H1 (cell line): Measurements from ENCODE around the gene GNB1L. TPM values are rescaled to one million over a fixed set of nuclear protein-coding genes. Genes with fewer than 3 reads are reported as not detected.

Source experiments
- CTCF ChIP-seq, 3 experiments: IDR thresholded peaks; 1 replicate in 2 of 3; 2 replicates in 1 of 3; pipeline versions ENCODE4 v1.5.1 to v1.6.1; 2011; ENCODE audit warnings: low read length in 3 of 3, mild to moderate bottlenecking in 3 of 3, inconsistent platforms in 2 of 3, low read depth in 1 of 3, moderate library complexity in 1 of 3; ENCODE audit not compliant: insufficient read depth in 1 of 3; ENCODE audit errors: control extremely low read depth in 1 of 3
- POLR2A ChIP-seq, 2 experiments: IDR thresholded peaks; 1 replicate in 1 of 2; 2 replicates in 1 of 2; pipeline ENCODE4 v1.6.1; 2011; ENCODE audit warnings: low read depth in 2 of 2, low read length in 2 of 2, mild to moderate bottlenecking in 2 of 2; ENCODE audit errors: control extremely low read depth in 1 of 2
- USF2 ChIP-seq: IDR thresholded peaks from 2 replicates; pipeline ENCODE4 v1.6.1; 2011; ENCODE audit warnings: low read length, improper control_type of control experiment
- polyA plus RNA-seq, 7 experiments: library from polyadenylated mRNA; depleted of rRNA in 3 of 7; stranded (reverse) in 5 of 7; unstranded in 2 of 7; fragments of >200 nt in 5 of 7; fragments of 200-250 nt in 2 of 7; gene quantifications; 1 replicate in 5 of 7; 2 replicates in 1 of 7; 4 replicates in 1 of 7; pipeline versions ENCODE4 v1.2.1 to v1.2.3, GENCODE V29; 2011 to 2013; ENCODE audit warnings: missing spikeins in 2 of 7, mixed read lengths in 2 of 7
- total RNA-seq: library from RNA; stranded (reverse); fragmentation: NEBNext Ultra II Directional; extraction: Animal tissue kit (Norgen Biotek cat#: 25700); gene quantifications from 2 replicates; pipeline ENCODE4 v1.2.1, GENCODE V29; 2021
- TF ChIP-seq, protein P1 (sequence below): IDR thresholded peaks from 2 replicates; pipeline ENCODE4 v1.6.1; 2012; ENCODE audit warnings: inconsistent platforms

GNB1L gene
- total and polyA plus RNA-seq, 2 of the 8 experiments (the other 6 are each of a cell fraction or from before 2014, with no cell fraction given): 14.0 to 15.6 TPM

DNA sequence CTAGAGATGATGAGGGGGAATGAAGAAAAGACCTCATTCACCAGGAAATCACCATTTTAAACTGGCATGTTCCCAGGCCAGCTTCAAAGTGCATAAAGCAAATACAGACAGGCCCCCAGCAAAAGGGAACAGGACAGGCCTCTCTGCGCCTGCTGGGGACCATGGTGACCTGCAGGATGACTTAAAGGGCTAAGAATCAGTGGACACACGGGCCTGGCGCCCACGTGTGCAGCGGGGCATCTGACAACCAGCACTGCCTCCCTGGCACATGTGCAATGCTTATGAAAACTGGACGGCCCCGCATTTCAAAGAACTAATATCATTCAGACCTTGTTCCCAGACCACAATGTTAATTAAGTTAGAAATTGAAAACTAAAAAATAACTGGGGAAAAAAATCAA is 58.5 kb downstream of the GNB1L start (continued):
- TF ChIP-seq CTCF (IDR thresholded peaks at IDR 0.05; ENCODE audit: control extremely low read depth in 1 of 3, insufficient read depth in 1 of 3, low read depth in 1 of 3, low read length in 3 of 3) (no peak), USF2 (no peak), POLR2A (IDR thresholded peaks at IDR 0.05; ENCODE audit: control extremely low read depth in 1 of 2, low read depth in 2 of 2, low read length in 2 of 2) (no peak)
- TF ChIP-seq, protein P1, sequence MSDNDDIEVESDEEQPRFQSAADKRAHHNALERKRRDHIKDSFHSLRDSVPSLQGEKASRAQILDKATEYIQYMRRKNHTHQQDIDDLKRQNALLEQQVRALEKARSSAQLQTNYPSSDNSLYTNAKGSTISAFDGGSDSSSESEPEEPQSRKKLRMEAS: no peak
